T-helper 1 cell (primary cell): ENCODE data around the gene PPP2R2C.

Source experiments
- DNase-seq, 5 donors: peaks; one replicate each; pipeline ENCODE4 v3.0.0-alpha.2; 2012 to 2020

Gene PPP2R2C

GRCh38 chr4:6360385-6360784 is 112.0 kb downstream of the PPP2R2C start:
- DNase-seq: no peak

GRCh38 chr4:6359536-6360308 is 112.7 kb downstream of the PPP2R2C start:
- no peak for DNase-seq

GRCh38 chr4:6357476-6357875 is 114.9 kb downstream of the PPP2R2C start:
- no peak for DNase-seq

GRCh38 chr4:6356076-6356560 is 116.3 kb downstream of the PPP2R2C start:
- no peak for DNase-seq

- DNase-seq: no peak
These were observed 117.4 kb downstream of the PPP2R2C start for GRCh38 chr4:6355052-6355451.

- DNase-seq: no peak
These were observed 117.8 kb downstream of the PPP2R2C start for GRCh38 chr4:6354626-6355025.

GRCh38 chr4:6354119-6354518 is 118.3 kb downstream of the PPP2R2C start:
- DNase-seq: no peak

- no peak for DNase-seq
These were observed 120.3 kb downstream of the PPP2R2C start for GRCh38 chr4:6352031-6352692.

- no peak for DNase-seq
These were observed 121.0 kb downstream of the PPP2R2C start for GRCh38 chr4:6351246-6352000.

- DNase-seq: no peak
These were observed 121.8 kb downstream of the PPP2R2C start for GRCh38 chr4:6350646-6351045.

- no peak for DNase-seq
These were observed 122.4 kb downstream of the PPP2R2C start for GRCh38 chr4:6349896-6350603.

GRCh38 chr4:6348408-6348807 is 124.0 kb downstream of the PPP2R2C start:
- no peak for DNase-seq

- DNase-seq: no peak
These were observed 124.8 kb downstream of the PPP2R2C start for GRCh38 chr4:6347511-6348045.

- no peak for DNase-seq
These were observed 125.9 kb downstream of the PPP2R2C start for GRCh38 chr4:6346373-6347110.

GRCh38 chr4:6345866-6346265 is 126.5 kb downstream of the PPP2R2C start:
- DNase-seq: no peak

GRCh38 chr4:6345096-6345830 is 127.2 kb downstream of the PPP2R2C start:
- DNase-seq: no peak

GRCh38 chr4:6343939-6344408 is 128.4 kb downstream of the PPP2R2C start:
- no peak for DNase-seq

- DNase-seq: no peak
These were observed 129.7 kb downstream of the PPP2R2C start for GRCh38 chr4:6342530-6343293.

GRCh38 chr4:6341696-6342095 is 130.7 kb downstream of the PPP2R2C start:
- no peak for DNase-seq

GRCh38 chr4:6340446-6341015 is 131.9 kb downstream of the PPP2R2C start:
- DNase-seq: no peak
